Stimulated activated CD4-positive, alpha-beta T cell treated with anti-CD3 and anti-CD28 coated beads, Interleukin-4, amount 100 ng/mL, for 1 hour (primary cell): ENCODE measurements around the gene IFT20.
"Not testable (repeated sequence)": the region's sequence is repeated elsewhere in the genome, so short reads cannot be mapped to it uniquely, and the experiment has no call there.

Experiments
- DNase-seq: peaks from one replicate; pipeline ENCODE4 v3.0.0-alpha.2; 2020

IFT20 gene

DNA sequence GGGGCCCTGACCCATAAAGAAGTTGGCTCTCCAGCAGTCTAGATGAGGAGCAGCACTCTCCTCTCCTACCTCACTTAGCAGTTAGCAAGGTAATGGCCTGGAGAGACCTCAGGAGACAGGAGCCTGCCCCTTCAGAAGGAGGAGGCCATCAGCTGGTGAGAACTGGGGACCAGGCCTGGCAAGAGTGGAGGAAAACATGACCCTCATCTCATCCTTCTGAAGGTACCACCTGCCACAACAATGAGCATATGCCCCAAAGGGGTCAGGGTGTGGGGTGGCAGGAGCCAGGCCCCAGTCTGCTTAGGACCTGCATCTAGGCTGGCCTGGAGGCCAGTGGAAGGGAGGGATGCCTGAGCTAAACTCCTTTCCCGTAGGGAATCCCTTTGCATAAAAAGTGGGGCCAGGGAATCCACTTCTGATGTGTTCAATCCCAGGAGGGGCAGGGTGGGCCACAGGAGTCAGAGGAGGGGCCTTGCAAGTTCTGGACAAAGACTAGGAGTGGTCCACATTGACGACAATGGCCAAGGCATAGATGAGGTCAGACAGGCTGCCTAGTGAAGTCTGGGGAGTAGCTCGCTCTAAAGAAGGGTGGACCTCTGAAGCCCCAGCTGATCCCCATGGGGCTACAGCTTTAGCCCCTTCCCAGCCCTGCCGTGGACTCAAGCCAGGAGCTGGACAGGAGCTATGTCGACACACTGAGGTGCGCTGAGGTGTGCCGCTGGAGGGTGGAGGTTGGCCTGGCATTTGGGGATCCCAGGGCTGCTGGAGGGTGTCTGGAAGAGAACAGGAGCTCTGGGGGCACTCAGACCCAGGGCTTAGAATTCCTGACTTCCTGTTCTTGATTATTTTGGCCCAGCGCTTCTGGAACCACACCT lies 28.7 kb upstream of the IFT20 start:
- no peak for DNase-seq

GRCh38 chr17:28363186-28363585 lies 27.9 kb upstream of the IFT20 start:
- no peak for DNase-seq

DNA sequence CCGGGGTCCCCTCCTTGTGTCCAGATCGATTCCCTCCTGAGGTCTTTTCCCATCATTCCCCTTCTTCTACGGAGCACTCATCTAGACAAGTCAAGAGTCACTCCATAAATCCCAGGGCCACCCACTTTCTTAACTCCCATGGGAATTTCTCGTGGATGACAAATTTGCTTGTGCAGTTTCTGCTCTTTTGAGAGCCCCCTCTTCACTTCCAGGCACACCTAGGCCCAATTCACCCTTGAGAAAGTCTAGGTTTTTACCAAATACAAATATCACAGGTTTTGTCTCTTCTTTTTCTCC lies 22.6 kb upstream of the IFT20 start:
- DNase-seq, result no peak

GRCh38 chr17:28357061-28357900 lies 22.0 kb upstream of the IFT20 start, which contains the start of gene POLDIP2:
Gene POLDIP2, minus strand, starts transcription at chr17:28357527. Its CDS starts 79 bp downstream, at chr17:28357448.
- DNase-seq, result peak; percentile 95

GRCh38 chr17:28350271-28350670 lies 15.0 kb upstream of the IFT20 start:
- DNase-seq, result no peak

DNA sequence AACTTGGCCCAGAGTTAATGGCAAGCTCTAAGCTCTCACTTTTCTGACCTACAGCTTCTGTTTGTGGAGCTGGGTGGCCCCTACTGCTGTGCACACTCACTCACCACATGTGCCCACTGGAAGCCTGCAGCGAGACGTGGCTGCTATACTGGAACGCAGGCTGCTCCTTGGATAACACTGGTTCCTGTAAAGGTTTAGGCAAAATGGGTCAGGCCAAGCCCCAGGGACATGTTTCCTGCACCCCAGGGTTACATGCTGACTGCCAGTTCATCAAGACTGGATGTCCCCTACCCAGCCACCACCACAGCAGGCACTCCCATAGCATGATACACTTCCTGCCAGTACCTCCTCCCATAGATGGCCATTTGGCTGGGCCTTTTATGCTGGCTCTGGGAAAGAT lies 13.7 kb upstream of the IFT20 start:
- no peak for DNase-seq

DNA sequence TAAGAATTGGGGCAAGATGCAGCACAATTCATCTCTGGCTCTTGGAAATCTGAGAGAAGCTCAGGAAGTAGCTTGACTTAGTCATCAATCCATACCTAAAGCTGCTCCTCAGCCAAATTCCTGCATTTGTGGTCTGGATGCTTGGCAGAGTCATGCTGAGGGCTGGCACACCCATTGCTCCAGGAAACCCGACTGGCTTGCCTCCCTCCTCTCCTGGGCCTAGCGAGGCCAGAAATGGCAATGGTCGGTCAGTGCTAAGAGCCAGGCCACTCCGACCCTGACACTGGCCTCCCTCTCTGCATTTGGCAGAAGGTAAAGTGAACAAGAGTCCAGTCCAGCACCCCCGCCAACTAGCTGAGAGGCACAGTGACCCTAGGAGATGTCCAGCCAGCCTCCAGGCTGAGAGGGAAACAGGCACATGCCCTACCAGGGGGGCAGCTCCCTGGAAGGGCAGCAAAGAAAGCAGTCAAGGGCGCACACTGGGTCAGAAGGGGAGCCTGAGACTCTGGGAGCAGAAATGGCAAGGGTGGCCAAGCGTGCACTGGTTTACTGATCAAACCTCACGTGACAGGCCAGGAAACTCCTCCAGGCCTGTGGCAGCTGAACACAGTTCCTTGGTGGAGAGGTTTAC lies 12.1 kb upstream of the IFT20 start:
- DNase-seq, result no peak

DNA sequence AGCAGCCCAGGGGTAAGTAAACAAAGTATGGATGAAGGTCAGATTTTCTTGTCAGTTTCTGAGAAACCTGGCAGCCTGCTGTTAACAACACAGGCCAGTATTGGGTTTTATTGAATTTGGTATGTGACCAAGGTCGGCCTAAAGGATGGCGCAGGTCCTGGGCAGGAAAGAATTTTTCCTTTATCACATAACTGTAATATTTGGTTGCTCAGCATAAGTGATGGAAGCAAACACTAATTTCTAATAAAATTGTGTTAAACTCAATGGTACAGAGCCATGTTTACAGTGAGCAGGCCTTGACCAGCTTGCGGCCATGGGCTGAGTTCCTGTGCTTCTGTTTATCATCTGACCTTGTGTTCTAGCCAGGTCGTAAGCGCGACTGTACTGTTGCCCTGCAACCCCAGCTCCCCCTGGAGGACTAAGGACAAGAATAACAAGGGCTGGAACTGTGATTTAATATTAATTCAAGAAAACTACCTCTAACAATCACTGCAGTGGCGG lies 11.5 kb upstream of the IFT20 start:
- no peak for DNase-seq

GRCh38 chr17:28346199-28346580 lies 10.9 kb upstream of the IFT20 start:
- DNase-seq, result no peak

DNA sequence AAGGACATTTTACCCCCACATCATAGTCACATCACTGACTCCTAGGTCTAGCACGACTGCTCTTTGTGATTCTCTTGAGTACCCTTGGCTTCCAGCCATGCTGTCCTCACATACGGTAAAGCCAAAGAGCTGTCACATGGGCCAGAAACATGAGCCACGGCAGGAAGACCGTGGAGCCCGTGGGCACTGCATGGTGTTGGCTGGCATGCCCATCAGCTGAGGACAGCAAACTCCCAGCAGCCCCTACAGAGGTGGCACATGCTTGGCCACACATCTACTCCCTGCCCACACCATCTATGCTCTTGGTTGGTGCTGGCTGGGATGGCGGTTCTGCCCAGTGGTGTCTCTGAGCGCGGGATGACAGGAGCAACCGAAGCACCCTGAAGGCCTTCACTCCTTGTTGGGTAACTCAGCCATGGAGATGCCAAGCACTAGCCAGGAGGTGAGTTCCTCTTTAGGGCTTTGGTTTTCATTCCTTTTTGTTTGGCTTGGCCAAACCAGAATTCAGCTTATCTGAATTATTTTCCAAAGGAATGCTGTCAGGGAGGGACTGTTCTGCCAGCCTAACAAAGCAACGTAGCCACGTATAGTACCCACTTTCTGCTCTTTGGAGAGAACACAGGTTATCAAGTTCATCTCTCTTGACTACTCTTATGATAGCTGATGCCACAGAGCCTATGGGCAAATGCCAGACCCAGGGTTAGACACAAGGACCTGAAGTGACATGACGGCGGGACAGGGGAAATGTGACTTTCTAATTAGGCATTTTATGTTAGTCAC lies 10.3 kb upstream of the IFT20 start:
- DNase-seq, result no peak

DNA sequence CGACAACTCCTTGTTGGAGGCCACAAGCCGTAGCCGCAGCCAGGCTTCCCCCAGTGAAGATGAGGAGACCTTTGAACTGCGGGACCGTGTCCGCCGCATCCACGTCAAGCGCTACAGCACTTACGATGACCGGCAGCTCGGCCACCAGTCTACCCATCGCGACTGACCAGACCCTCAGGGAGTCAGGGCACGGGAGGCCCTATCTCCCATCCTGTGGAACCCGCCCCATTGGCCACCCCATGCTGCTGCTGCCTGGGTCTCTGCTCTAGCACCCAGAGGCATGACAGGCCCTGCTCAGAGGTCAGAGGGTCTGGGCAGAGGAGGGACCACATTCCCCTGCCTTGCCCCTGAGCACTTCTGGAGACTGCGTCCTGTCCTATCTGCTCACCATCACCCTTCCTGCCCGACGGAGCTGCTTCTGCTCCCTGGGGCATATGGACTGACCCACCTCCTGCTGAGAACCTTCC lies 9.2 kb upstream of the IFT20 start:
- no peak for DNase-seq

DNA sequence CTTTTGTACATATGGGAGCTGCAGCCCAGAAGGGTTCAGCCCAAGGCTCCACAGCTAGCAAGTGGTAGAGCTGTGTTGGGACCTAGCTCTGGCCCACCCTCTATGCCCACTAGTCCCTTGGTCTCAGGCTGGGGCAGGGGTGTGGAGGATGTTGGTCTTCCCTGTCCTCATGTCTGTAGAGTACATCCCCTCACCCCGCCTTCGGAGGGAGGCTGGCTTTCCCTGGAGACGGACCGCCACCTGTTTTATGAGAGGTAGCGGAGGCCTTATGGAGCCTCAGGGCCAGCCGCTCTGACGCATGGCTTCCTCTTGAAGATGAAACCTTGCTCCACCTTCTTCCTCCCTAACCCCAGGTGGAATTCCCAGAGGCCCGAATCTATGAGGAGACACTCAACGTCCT lies 8.7 kb upstream of the IFT20 start:
- no peak for DNase-seq

GRCh38 chr17:28343491-28343932 lies 8.2 kb upstream of the IFT20 start:
- no peak for DNase-seq

- DNase-seq, result no peak
These were observed 7.0 kb upstream of the IFT20 start for GRCh38 chr17:28342313-28342712.

GRCh38 chr17:28341516-28341915 lies 6.2 kb upstream of the IFT20 start:
- DNase-seq, result no peak

GRCh38 chr17:28340374-28340773 lies 5.1 kb upstream of the IFT20 start:
- DNase-seq, result no peak

- no peak for DNase-seq
These were observed 4.2 kb upstream of the IFT20 start for GRCh38 chr17:28339431-28339830.

DNA sequence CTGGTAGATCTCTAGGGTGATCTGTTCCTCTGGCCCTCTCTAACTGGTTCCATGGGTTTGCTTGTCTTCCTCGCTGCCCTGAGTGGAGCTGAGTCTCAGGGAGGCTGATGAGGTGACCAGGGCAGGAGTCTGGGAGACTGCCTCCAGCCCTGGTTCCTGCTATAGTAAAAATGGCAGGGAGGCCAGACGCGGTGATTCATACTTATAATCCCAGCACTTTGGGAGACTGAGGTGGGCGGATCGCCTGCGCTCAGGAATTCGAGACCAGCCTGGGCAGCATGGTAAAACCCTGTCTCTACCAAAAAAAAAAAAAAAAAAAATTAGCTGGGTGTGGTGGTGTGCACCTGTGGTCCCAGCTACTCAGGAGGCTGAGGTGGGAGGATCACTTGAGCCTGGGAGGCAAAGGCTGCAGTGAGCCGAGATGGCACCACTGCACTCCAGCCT lies 3.5 kb upstream of the IFT20 start:
- DNase-seq, result not testable (repeated sequence)

- no peak for DNase-seq
These were observed 2.9 kb upstream of the IFT20 start for GRCh38 chr17:28338056-28338768.

DNA sequence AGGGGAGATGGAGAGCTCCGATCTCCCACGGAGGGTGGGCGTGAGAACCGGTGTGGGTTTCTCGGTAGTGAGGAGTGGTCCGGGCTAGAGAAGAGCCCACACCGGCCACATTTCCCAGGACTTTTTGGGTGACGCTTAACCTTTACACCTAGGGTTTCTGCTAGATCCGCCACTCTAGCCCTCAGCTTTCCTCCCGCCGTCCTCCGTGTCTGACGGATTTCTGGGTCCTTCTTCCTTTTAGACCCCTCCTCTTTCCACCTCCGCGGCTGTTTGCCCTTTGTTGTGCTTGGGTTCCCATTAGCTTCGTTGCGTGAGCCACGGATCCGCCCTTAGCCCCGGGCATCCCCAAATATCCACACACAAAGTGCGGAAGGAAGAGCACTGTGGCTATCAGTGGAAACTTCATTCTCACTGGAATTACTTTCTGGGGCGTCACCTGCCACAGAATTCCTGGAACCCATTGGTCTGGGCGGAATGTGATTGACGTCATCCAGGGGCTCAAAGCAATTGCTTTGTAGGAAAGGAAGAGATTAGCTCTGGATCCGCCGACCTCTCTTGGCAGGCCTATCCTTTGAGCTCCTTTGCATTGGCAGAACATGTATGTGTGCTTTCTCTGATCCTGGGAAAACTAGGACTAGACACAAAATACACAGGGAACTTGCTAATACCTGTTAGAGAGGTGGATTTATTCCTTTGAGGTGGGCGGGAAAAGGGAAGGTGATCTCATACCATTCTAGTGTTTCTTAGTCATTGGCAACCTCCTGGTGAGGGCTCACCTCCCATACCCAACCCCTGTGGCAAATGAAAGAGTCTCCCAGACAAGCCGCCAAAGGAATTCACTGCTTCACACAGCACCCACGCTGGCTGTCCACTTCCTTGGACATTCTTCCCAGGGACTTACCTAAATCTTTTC lies 943 bp upstream of the IFT20 start:
- no peak for DNase-seq
